ENCODE measurements around the gene KCTD6. TPM values are rescaled to one million over a fixed set of nuclear protein-coding genes. Genes with fewer than 3 reads are reported as not detected.
A peak's percentile ranks its signal among the peaks of the same experiment; 100 is the strongest.

Gene KCTD6
- polyA plus RNA-seq, 3 donors: 11.3 to 18.9 (median 11.9) TPM

DNA sequence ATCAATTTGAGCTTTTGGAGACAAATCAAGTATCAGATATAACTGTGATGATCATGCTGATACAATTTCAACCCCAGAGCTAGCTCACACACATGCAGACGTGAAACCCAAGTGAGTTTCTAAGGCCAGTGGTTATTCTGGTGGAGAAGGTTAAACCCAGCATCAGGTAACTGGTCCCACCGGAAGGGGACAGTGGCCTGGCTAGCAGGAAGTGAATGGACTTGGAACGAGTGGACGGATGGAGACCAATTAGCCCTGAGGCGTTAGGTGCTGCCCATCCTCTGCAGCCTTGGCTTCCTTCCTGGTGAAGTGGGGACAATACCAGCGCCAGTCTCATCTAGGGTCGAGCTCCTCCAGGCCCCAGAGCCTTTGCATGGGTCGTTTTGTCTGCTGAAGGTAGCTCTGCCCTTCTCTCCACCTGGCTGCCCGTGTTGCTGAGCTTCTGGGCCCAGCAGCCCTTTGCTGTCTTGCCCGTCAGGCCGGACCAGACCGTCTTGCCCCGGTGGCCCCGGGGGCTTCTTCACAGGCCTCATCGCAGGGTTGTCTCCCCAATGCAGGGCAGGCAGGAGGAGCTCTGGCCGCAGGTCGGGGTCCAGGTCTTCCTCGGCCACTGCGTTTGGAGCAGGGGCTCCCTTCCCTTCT, 915 bp upstream of the KCTD6 start:
- Mint-ChIP-seq H3K27ac (peak overlapping the region; percentile 83 to 98 (median 91)), H3K36me3 (peaks cover 14 to 15% of the 10 kb centered on the region in 2 donors), H3K4me1 (peaks cover 80% of the 10 kb centered on the region), H3K4me3 (peak overlapping the region; percentile 80 to 83), H3K27me3 (ENCODE audit: low read depth in 3 of 3) (peaks cover 0 to 1% (median 1%) of the 10 kb centered on the region in 3 donors), H3K9me3 (peaks cover 0 to 3% (median 0%) of the 10 kb centered on the region in 7 donors)
- H3K4me1 ChIP-seq (ENCODE audit: control insufficient read depth in 1 of 2, insufficient read depth in 2 of 2, low read length in 2 of 2): peaks cover 48 to 74% of the 10 kb centered on the region in 2 donors
- peak overlapping the region; percentile 52 for H3K9ac ChIP-seq (ENCODE audit: insufficient read depth, low read length, poor library complexity, severe bottlenecking)
- WGBS (ENCODE audit: insufficient coverage): 85% methylated on average over 16 of the region's 19 CpGs
- H4K20me1 ChIP-seq (ENCODE audit: insufficient read depth, low read length): peaks cover 34% of the 10 kb centered on the region
- intact Hi-C loops (cut with micrococcal nuclease): loop anchor here (5.0 to 10.0 kb wide), 4 partner anchors 34 to 156 kb away; partner anchors contain the start of genes PDHB (in 1 of the 2) and PXK (in 1 of the 2)
- H3K9me3 ChIP-seq (replicated peaks in 1 of 2; ENCODE audit: control insufficient read depth in 1 of 2, insufficient read depth in 1 of 2, low read length in 2 of 2): no peaks in the 10 kb centered on the region
- H2AFZ ChIP-seq (ENCODE audit: insufficient read depth, low read depth, low read length, poor library complexity, severe bottlenecking): peak overlapping the region; percentile 78
- no peaks in the 10 kb centered on the region for H3K36me3 ChIP-seq (replicated peaks in 1 of 2; ENCODE audit: control insufficient read depth in 1 of 2, insufficient read depth in 2 of 2, low read length in 2 of 2)
- H3K27ac ChIP-seq (ENCODE audit: low read depth in 1 of 2, low read length in 2 of 2): peak overlapping the region; percentile 47 to 85
- peaks cover 62% of the 10 kb centered on the region for H3K79me2 ChIP-seq (ENCODE audit: insufficient read depth, low read length)
- TF ChIP-seq CTCF (IDR thresholded peaks at IDR 0.05): no peak
- DNase-seq: no peak
- peak overlapping the region; percentile 41 to 81 (median 65) for H3K4me3 ChIP-seq (replicated peaks in 1 of 3; ENCODE audit: low read depth in 2 of 3, low read length in 3 of 3)
- no peaks in the 10 kb centered on the region for H3K27me3 ChIP-seq (ENCODE audit: control insufficient read depth in 2 of 2, insufficient read depth in 2 of 2, low read length in 2 of 2)
- peak overlapping the region; percentile 83 for H3K4me2 ChIP-seq (replicated peaks; ENCODE audit: extremely low read depth, low read length, poor library complexity, severe bottlenecking)

DNA sequence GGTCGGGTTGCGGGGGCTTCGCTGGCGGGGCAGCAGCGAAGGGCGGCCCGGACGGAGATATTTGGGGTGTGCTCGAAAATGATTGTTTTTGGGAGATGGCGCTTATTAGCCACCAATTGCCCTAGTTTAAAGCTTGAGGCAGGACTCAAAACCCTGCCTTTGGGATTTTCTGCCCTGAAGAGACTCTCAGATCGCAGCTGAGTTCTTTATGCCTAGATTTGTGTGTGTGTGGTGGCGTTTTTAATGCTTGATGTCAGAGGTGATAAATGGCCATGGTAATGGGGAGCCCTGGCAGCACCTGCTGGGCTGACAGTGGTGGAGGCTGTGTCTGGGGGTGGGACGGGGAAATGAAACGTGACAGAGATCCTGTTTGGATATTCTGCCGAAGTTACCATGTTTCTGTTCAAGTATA, 604 bp downstream of the KCTD6 start:
- TF ChIP-seq CTCF (IDR thresholded peaks at IDR 0.05): no peak
- H4K20me1 ChIP-seq (ENCODE audit: insufficient read depth, low read length): peaks cover 50% of the 10 kb centered on the region
- Mint-ChIP-seq H3K9me3 (no peaks in the 10 kb centered on the region), H3K27me3 (ENCODE audit: low read depth in 3 of 3) (peaks cover 0 to 1% (median 1%) of the 10 kb centered on the region in 3 donors), H3K36me3 (peaks cover 15 to 20% of the 10 kb centered on the region in 2 donors), H3K4me3 (peak overlapping the region; percentile 94 to 99), H3K27ac (peak overlapping the region; percentile 81 to 93 (median 88)), H3K4me1 (peaks cover 74% of the 10 kb centered on the region)
- H3K4me1 ChIP-seq (ENCODE audit: control insufficient read depth in 1 of 2, insufficient read depth in 2 of 2, low read length in 2 of 2): peaks cover 33 to 59% of the 10 kb centered on the region in 2 donors
- no peaks in the 10 kb centered on the region for H3K27me3 ChIP-seq (ENCODE audit: control insufficient read depth in 2 of 2, insufficient read depth in 2 of 2, low read length in 2 of 2)
- intact Hi-C loops (cut with micrococcal nuclease): loop anchor here (2.0 to 10.0 kb wide), 5 partner anchors 35 to 158 kb away; partner anchors contain the start of genes PDHB (in 1 of the 2) and PXK (in 1 of the 2)
- peak overlapping the region; percentile 93 for H3K4me2 ChIP-seq (replicated peaks; ENCODE audit: extremely low read depth, low read length, poor library complexity, severe bottlenecking)
- under 1% methylated on average over 15 of the region's 15 CpGs for WGBS (ENCODE audit: insufficient coverage)
- peak overlapping the region; percentile 69 to 92 (median 90) for H3K4me3 ChIP-seq (replicated peaks in 1 of 3; ENCODE audit: low read depth in 2 of 3, low read length in 3 of 3)
- no peaks in the 10 kb centered on the region for H3K36me3 ChIP-seq (replicated peaks in 1 of 2; ENCODE audit: control insufficient read depth in 1 of 2, insufficient read depth in 2 of 2, low read length in 2 of 2)
- H3K9me3 ChIP-seq (replicated peaks in 1 of 2; ENCODE audit: control insufficient read depth in 1 of 2, insufficient read depth in 1 of 2, low read length in 2 of 2): no peaks in the 10 kb centered on the region
- no peak for DNase-seq
- peak overlapping the region in 1 of 2 donors; percentile 80 for H3K27ac ChIP-seq (ENCODE audit: low read depth in 1 of 2, low read length in 2 of 2)
- H2AFZ ChIP-seq (ENCODE audit: insufficient read depth, low read depth, low read length, poor library complexity, severe bottlenecking): peak overlapping the region; percentile 82
- peak overlapping the region; percentile 79 for H3K9ac ChIP-seq (ENCODE audit: insufficient read depth, low read length, poor library complexity, severe bottlenecking)
- H3K79me2 ChIP-seq (ENCODE audit: insufficient read depth, low read length): peaks cover 72% of the 10 kb centered on the region
